Ovary (tissue), 3 donors: ENCODE measurements around the gene HEBP1.

Experiments used
- CTCF ChIP-seq, 3 donors: fragments of 450-650 bp in 2 of 3; fragments of 200-600 bp in 1 of 3; IDR thresholded peaks; one replicate each; pipeline versions ENCODE4 v1.5.1 to v1.8.0; 2016 to 2022; ENCODE audit warnings: antibody characterized with exemption in 3 of 3, mild to moderate bottlenecking in 1 of 3
- POLR2A ChIP-seq: fragments of 450-650 bp; IDR thresholded peaks from one replicate; pipeline ENCODE4 v1.6.1; 2017; ENCODE audit warnings: antibody characterized with exemption, mild to moderate bottlenecking, moderate library complexity
- donor health status: DM: no; HTN: no; CAD: no.

DNA sequence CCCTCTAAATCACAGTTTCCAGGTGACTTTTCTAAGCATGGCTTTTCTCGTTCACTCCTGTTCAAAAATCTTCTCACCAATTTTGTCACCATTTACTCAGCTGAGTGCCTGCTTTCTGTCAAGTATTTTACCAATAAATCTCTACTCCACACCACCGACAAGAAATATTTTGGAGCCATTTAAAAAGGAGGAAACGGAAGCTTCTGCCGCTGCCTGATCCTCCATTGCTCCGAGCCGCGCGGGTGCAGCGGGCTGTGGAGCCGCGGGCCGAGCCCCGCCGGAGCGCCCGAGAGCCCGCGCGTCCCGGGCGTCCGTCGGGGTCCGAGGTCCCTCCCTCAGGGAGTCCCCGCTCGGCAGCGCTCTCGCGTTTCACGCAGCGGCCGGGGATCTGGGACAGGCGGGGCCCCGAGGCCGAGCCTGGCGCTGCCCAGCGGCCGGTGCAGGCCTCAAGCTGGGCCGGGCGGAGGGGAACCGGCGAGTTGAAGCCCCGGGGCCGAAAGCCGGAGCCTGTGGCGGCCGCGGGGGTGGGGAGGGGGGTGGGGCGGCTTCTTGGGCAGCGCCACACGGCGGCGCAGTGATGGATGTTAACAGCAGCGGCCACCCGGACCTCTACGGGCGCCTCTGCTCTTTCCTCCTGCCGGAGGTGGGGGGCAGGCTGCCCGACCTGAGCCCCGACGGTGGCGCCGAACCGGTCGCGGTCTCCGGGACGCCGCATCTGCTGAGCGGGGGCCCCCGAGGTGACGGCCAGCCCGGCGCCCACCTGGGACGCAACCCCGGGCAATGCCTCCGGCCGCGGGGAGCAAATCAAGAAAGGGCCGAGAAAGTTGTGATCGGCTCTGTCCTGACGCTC, 1.1 kb upstream of the HEBP1 start:
- TF ChIP-seq CTCF (IDR thresholded peaks at IDR 0.05) (peak; percentile 32 to 37 (median 35)), POLR2A (no peak)
